Body of pancreas (tissue), 4 donors: Measurements from ENCODE around the gene UGT3A1.

Experiments used
- CTCF ChIP-seq, 7 experiments: fragments of 450-650 bp in 4 of 7; fragments of 200-600 bp in 3 of 7; sonication (generic) in 3 of 7; IDR thresholded peaks; one replicate each; pipeline ENCODE4 v1.5.1; 2016 to 2019; ENCODE audit warnings: antibody characterized with exemption in 7 of 7
- POLR2A ChIP-seq, 3 donors: fragments of 450-650 bp; IDR thresholded peaks; one replicate each; pipeline ENCODE4 v1.6.1; 2016; ENCODE audit warnings: antibody characterized with exemption in 3 of 3, mild to moderate bottlenecking in 2 of 3

GRCh38 chr5:36027711-36028110, 36.5 kb upstream of the UGT3A1 start:
- TF ChIP-seq CTCF (IDR thresholded peaks at IDR 0.05) (no peak), POLR2A (IDR thresholded peaks at IDR 0.05) (no peak)
